Ecto neural progenitor cell (in vitro differentiated cells): ENCODE results near the gene SUMO2.
"Not testable (repeated sequence)": the region's sequence is repeated elsewhere in the genome, so short reads cannot be mapped to it uniquely, and the experiment has no call there.

Experiments used
- DNase-seq: peaks from one replicate; pipeline ENCODE4 v3.0.0-alpha.2; 2018; ENCODE audit warnings: low spot score

Gene SUMO2

GRCh38 chr17:75144816-75145512 is 37.8 kb downstream of the SUMO2 start:
- no peak for DNase-seq

- no peak for DNase-seq
Measured at GRCh38 chr17:75142236-75142971, 40.4 kb downstream of the SUMO2 start.

- no peak for DNase-seq
Measured at GRCh38 chr17:75138519-75138918, 44.2 kb downstream of the SUMO2 start.

- not testable (repeated sequence) for DNase-seq
Measured at GRCh38 chr17:75137762-75138161, 45.0 kb downstream of the SUMO2 start.

- no peak for DNase-seq
Measured at GRCh38 chr17:75135946-75136345, 46.8 kb downstream of the SUMO2 start.

GRCh38 chr17:75135452-75135851 is 47.3 kb downstream of the SUMO2 start:
- no peak for DNase-seq

- not testable (repeated sequence) for DNase-seq
Measured at GRCh38 chr17:75133607-75134347, 49.0 kb downstream of the SUMO2 start.

GRCh38 chr17:75133001-75133400 is 49.8 kb downstream of the SUMO2 start:
- no peak for DNase-seq

GRCh38 chr17:75132018-75133000 is 50.5 kb downstream of the SUMO2 start:
- DNase-seq = not testable (repeated sequence)

GRCh38 chr17:75131278-75132017 is 51.3 kb downstream of the SUMO2 start, which contains the start of gene NT5C:
TSS of gene NT5C (minus strand) at chr17:75131742. CDS start at chr17:75131707, 35 bp downstream.
- peak; percentile 95 for DNase-seq

GRCh38 chr17:75130632-75131277 is 52.0 kb downstream of the SUMO2 start:
- DNase-seq = peak; percentile 86

- DNase-seq = no peak
Measured at GRCh38 chr17:75130059-75130631, 52.6 kb downstream of the SUMO2 start.

- no peak for DNase-seq
Measured at GRCh38 chr17:75129576-75129975, 53.2 kb downstream of the SUMO2 start.

- DNase-seq = no peak
Measured at GRCh38 chr17:75128694-75129505, 53.9 kb downstream of the SUMO2 start.

GRCh38 chr17:75127936-75128335 is 54.8 kb downstream of the SUMO2 start:
- DNase-seq = not testable (repeated sequence)

GRCh38 chr17:75126954-75127353 is 55.8 kb downstream of the SUMO2 start:
- DNase-seq = no peak

GRCh38 chr17:75125984-75126383 is 56.8 kb downstream of the SUMO2 start:
- DNase-seq = no peak

- no peak for DNase-seq
Measured at GRCh38 chr17:75124819-75125162, 58.0 kb downstream of the SUMO2 start.
